ENCODE data around the gene RNF26.
A peak's percentile ranks its signal among the peaks of the same experiment; 100 is the strongest.

RNF26 gene

GRCh38 chr11:119334174-119334930 is at the start of gene RNF26:
Gene RNF26 (plus strand): TSS chr11:119334527. CDS start chr11:119335123, 596 bp downstream.
- DNase-seq (ENCODE audit: extremely low read depth in 1 of 2, low read depth in 1 of 2), result peak; percentile 83 to 88

GRCh38 chr11:119285431-119285830 is 48.9 kb upstream of the RNF26 start:
- DNase-seq (ENCODE audit: extremely low read depth in 1 of 2, low read depth in 1 of 2), result no peak

GRCh38 chr11:119288219-119288618 is 46.1 kb upstream of the RNF26 start:
- DNase-seq (ENCODE audit: extremely low read depth in 1 of 2, low read depth in 1 of 2), result no peak

- no peak for DNase-seq (ENCODE audit: extremely low read depth in 1 of 2, low read depth in 1 of 2)
Measured at GRCh38 chr11:119290894-119291497, 43.3 kb upstream of the RNF26 start.

GRCh38 chr11:119293461-119293860 is 40.9 kb upstream of the RNF26 start:
- no peak for DNase-seq (ENCODE audit: extremely low read depth in 1 of 2, low read depth in 1 of 2)

- DNase-seq (ENCODE audit: extremely low read depth in 1 of 2, low read depth in 1 of 2), result no peak
Measured at GRCh38 chr11:119295178-119295577, 39.1 kb upstream of the RNF26 start.

- no peak for DNase-seq (ENCODE audit: extremely low read depth in 1 of 2, low read depth in 1 of 2)
Measured at GRCh38 chr11:119297938-119298337, 36.4 kb upstream of the RNF26 start.

GRCh38 chr11:119298726-119299125 is 35.6 kb upstream of the RNF26 start:
- DNase-seq (ENCODE audit: extremely low read depth in 1 of 2, low read depth in 1 of 2), result no peak

- no peak for DNase-seq (ENCODE audit: extremely low read depth in 1 of 2, low read depth in 1 of 2)
Measured at GRCh38 chr11:119299416-119299815, 34.9 kb upstream of the RNF26 start.

GRCh38 chr11:119300198-119300964 is 33.9 kb upstream of the RNF26 start:
- no peak for DNase-seq (ENCODE audit: extremely low read depth in 1 of 2, low read depth in 1 of 2)

GRCh38 chr11:119303227-119303718 is 31.1 kb upstream of the RNF26 start:
- DNase-seq (ENCODE audit: extremely low read depth in 1 of 2, low read depth in 1 of 2), result no peak

- no peak for DNase-seq (ENCODE audit: extremely low read depth in 1 of 2, low read depth in 1 of 2)
Measured at GRCh38 chr11:119305556-119306372, 28.6 kb upstream of the RNF26 start.

GRCh38 chr11:119306373-119306890 is 27.9 kb upstream of the RNF26 start:
- peak in 1 of 2 donors; percentile 47 for DNase-seq (ENCODE audit: extremely low read depth in 1 of 2, low read depth in 1 of 2)

- DNase-seq (ENCODE audit: extremely low read depth in 1 of 2, low read depth in 1 of 2), result no peak
Measured at GRCh38 chr11:119307219-119307618, 27.1 kb upstream of the RNF26 start.

GRCh38 chr11:119307974-119308373 is 26.4 kb upstream of the RNF26 start:
- no peak for DNase-seq (ENCODE audit: extremely low read depth in 1 of 2, low read depth in 1 of 2)

GRCh38 chr11:119309411-119309810 is 24.9 kb upstream of the RNF26 start:
- no peak for DNase-seq (ENCODE audit: extremely low read depth in 1 of 2, low read depth in 1 of 2)

GRCh38 chr11:119309953-119310681 is 24.2 kb upstream of the RNF26 start:
- no peak for DNase-seq (ENCODE audit: extremely low read depth in 1 of 2, low read depth in 1 of 2)

- DNase-seq (ENCODE audit: extremely low read depth in 1 of 2, low read depth in 1 of 2), result no peak
Measured at GRCh38 chr11:119310682-119311052, 23.7 kb upstream of the RNF26 start.

- no peak for DNase-seq (ENCODE audit: extremely low read depth in 1 of 2, low read depth in 1 of 2)
Measured at GRCh38 chr11:119314726-119315125, 19.6 kb upstream of the RNF26 start.
